SK-N-SH treated with all-trans-retinoic acid at 6 μM for 48 hours (cell line): ENCODE data around the gene GRHL1.

Source experiments
- ATAC-seq: fragments of 200-7000 bp; cut with Tn5 transposase; 3 replicates; pipeline ENCODE4 v1.9.1; 2020; ENCODE audit warnings: mild to moderate bottlenecking, moderate library complexity
- CREB5 ChIP-seq: fragments of 250-450 bp; sonication (Bioruptor Pico); IDR thresholded peaks from 2 replicates; pipeline ENCODE4 v1.5.1; 2020; ENCODE audit warnings: low read depth, mild to moderate bottlenecking, moderate library complexity
- CSDC2 ChIP-seq: fragments of 250-450 bp; sonication (Bioruptor Pico); IDR thresholded peaks from 2 replicates; pipeline ENCODE4 v1.5.0; 2020; ENCODE audit warnings: mild to moderate bottlenecking, moderate library complexity
- CSRNP3 ChIP-seq: fragments of 250-450 bp; sonication (Bioruptor Pico); IDR thresholded peaks from 2 replicates; pipeline ENCODE4 v1.5.1; 2021; ENCODE audit warnings: mild to moderate bottlenecking, moderate library complexity
- ESRRG ChIP-seq: fragments of 250-450 bp; sonication (Bioruptor Pico); IDR thresholded peaks from 2 replicates; pipeline ENCODE4 v1.6.1; 2021; ENCODE audit warnings: mild to moderate bottlenecking
- ISL1 ChIP-seq: fragments of 250-450 bp; sonication (Bioruptor Pico); IDR thresholded peaks from 2 replicates; pipeline ENCODE4 v2.1.2; 2022; ENCODE audit warnings: mild to moderate bottlenecking, moderate library complexity
- OSR1 ChIP-seq: fragments of 250-450 bp; sonication (Bioruptor Pico); IDR thresholded peaks from 2 replicates; pipeline ENCODE4 v1.8.0; 2022; ENCODE audit warnings: moderate library complexity, mild to moderate bottlenecking, inconsistent platforms
- PATZ1 ChIP-seq: fragments of 250-450 bp; sonication (Bioruptor Pico); IDR thresholded peaks from 2 replicates; pipeline ENCODE4 v1.8.0; 2020; ENCODE audit warnings: mild to moderate bottlenecking, moderate library complexity, borderline replicate concordance
- PPARA ChIP-seq: fragments of 250-450 bp; sonication (Bioruptor Pico); IDR thresholded peaks from 2 replicates; pipeline ENCODE4 v1.5.0; 2020; ENCODE audit warnings: mild to moderate bottlenecking, borderline replicate concordance
- SNAI2 ChIP-seq: fragments of 250-450 bp; sonication (Bioruptor Pico); IDR thresholded peaks from 2 replicates; pipeline ENCODE4 v1.5.0; 2020; ENCODE audit warnings: mild to moderate bottlenecking, moderate library complexity
- TOX ChIP-seq: fragments of 250-450 bp; sonication (Bioruptor Pico); IDR thresholded peaks from 2 replicates; pipeline ENCODE4 v1.8.0; 2021; ENCODE audit warnings: mild to moderate bottlenecking, moderate library complexity, borderline replicate concordance
- ZNF565 ChIP-seq: fragments of 450-650 bp; formaldehyde crosslinking; conservative IDR thresholded peaks from 2 replicates; pipeline ENCODE4 v1.5.0; 2020; ENCODE audit warnings: low read depth, mild to moderate bottlenecking, moderate library complexity
- ZNF70 ChIP-seq: fragments of 450-650 bp; formaldehyde crosslinking; IDR thresholded peaks from 2 replicates; pipeline ENCODE4 v1.5.0; 2020; ENCODE audit warnings: mild to moderate bottlenecking, moderate library complexity
- TF ChIP-seq, protein P1 (sequence below): fragments of 250-450 bp; sonication (Bioruptor Pico); IDR thresholded peaks from 2 replicates; pipeline ENCODE4 v1.5.0; 2020; ENCODE audit warnings: mild to moderate bottlenecking, moderate library complexity
- TF ChIP-seq, protein P2 (sequence below): fragments of 250-450 bp; sonication (Bioruptor Pico); IDR thresholded peaks from 2 replicates; pipeline ENCODE4 v1.8.0; 2021; ENCODE audit warnings: low read depth, mild to moderate bottlenecking, moderate library complexity, borderline replicate concordance

The GRHL1 gene

DNA sequence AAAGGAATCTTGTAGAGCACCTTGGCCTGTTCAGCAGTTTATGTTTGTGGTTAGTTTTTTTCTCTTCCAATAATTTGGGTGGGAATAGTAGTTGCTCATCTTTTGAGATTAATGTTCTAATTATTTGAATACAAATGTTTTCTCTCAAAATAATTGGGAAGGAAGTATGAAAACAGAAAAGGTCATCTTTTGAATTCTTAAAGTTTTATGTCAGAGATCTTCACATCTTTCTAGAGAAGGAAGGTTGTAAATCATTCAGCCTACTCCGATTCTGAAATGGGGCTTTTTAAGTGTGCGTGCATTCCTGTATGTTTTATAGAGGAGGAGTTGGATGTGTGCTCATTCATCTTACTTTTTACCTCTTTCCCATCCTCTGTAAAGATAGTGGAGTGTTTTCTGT, 29.0 kb downstream of the GRHL1 start:
- peak; percentile 59 for ATAC-seq
- TF ChIP-seq, protein P1, sequence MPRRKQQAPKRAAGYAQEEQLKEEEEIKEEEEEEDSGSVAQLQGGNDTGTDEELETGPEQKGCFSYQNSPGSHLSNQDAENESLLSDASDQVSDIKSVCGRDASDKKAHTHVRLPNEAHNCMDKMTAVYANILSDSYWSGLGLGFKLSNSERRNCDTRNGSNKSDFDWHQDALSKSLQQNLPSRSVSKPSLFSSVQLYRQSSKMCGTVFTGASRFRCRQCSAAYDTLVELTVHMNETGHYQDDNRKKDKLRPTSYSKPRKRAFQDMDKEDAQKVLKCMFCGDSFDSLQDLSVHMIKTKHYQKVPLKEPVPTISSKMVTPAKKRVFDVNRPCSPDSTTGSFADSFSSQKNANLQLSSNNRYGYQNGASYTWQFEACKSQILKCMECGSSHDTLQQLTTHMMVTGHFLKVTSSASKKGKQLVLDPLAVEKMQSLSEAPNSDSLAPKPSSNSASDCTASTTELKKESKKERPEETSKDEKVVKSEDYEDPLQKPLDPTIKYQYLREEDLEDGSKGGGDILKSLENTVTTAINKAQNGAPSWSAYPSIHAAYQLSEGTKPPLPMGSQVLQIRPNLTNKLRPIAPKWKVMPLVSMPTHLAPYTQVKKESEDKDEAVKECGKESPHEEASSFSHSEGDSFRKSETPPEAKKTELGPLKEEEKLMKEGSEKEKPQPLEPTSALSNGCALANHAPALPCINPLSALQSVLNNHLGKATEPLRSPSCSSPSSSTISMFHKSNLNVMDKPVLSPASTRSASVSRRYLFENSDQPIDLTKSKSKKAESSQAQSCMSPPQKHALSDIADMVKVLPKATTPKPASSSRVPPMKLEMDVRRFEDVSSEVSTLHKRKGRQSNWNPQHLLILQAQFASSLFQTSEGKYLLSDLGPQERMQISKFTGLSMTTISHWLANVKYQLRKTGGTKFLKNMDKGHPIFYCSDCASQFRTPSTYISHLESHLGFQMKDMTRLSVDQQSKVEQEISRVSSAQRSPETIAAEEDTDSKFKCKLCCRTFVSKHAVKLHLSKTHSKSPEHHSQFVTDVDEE (CRISPR knock-in tag): no peak
- TF ChIP-seq TOX (CRISPR knock-in tag) (peak; percentile 77), CSRNP3 (no peak), ISL1 (CRISPR knock-in tag) (peak; percentile 76), CREB5 (CRISPR knock-in tag) (no peak), PPARA (CRISPR knock-in tag) (no peak)
- TF ChIP-seq, protein P2, sequence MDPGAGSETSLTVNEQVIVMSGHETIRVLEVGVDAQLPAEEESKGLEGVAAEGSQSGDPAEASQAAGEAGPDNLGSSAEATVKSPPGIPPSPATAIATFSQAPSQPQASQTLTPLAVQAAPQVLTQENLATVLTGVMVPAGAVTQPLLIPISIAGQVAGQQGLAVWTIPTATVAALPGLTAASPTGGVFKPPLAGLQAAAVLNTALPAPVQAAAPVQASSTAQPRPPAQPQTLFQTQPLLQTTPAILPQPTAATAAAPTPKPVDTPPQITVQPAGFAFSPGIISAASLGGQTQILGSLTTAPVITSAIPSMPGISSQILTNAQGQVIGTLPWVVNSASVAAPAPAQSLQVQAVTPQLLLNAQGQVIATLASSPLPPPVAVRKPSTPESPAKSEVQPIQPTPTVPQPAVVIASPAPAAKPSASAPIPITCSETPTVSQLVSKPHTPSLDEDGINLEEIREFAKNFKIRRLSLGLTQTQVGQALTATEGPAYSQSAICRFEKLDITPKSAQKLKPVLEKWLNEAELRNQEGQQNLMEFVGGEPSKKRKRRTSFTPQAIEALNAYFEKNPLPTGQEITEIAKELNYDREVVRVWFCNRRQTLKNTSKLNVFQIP (CRISPR knock-in tag): peak; percentile 51; the same call in 1 of the 2 replicates

DNA sequence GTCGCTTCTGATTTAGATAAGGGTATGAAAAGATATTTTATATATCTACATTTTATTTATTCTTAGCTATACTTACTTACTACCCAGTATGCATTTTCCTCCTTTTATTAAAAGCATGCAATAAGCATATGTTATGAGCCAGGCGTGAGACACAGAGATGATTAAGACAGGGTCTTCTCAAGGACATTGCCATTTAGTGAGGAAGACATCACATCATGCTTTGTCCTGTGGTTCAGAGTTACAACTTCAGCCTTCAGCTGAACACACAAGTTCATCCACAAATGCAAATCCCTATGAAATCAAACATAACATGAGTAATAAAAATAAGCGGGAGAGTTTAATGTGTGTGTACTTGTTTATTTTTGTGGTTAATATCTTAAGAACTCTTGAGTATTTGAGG, 30.2 kb downstream of the GRHL1 start:
- TF ChIP-seq ZNF70 (CRISPR knock-in tag) (no peak), CSDC2 (CRISPR knock-in tag) (no peak), ESRRG (no peak), PATZ1 (CRISPR knock-in tag) (no peak), SNAI2 (CRISPR knock-in tag) (no peak), OSR1 (CRISPR knock-in tag) (no peak)
- no peak for ATAC-seq

- TF ChIP-seq CSRNP3 (no peak), ZNF565 (no peak), PATZ1 (CRISPR knock-in tag) (no peak)
- TF ChIP-seq, protein P1 (CRISPR knock-in tag): no peak
Observed at GRCh38 chr2:9982248-9982647, 30.8 kb downstream of the GRHL1 start.

More at GRCh38 chr2:9982248-9982647, 30.8 kb downstream of the GRHL1 start:
- ATAC-seq: peak; percentile 71
